CMK (cell line): Measurements from ENCODE around the gene ING4.

ENCODE experiments used
- DNase-seq: peaks from one replicate; pipeline ENCODE4 v3.0.0-alpha.2; 2010; ENCODE audit warnings: low read depth

ING4 gene

DNA sequence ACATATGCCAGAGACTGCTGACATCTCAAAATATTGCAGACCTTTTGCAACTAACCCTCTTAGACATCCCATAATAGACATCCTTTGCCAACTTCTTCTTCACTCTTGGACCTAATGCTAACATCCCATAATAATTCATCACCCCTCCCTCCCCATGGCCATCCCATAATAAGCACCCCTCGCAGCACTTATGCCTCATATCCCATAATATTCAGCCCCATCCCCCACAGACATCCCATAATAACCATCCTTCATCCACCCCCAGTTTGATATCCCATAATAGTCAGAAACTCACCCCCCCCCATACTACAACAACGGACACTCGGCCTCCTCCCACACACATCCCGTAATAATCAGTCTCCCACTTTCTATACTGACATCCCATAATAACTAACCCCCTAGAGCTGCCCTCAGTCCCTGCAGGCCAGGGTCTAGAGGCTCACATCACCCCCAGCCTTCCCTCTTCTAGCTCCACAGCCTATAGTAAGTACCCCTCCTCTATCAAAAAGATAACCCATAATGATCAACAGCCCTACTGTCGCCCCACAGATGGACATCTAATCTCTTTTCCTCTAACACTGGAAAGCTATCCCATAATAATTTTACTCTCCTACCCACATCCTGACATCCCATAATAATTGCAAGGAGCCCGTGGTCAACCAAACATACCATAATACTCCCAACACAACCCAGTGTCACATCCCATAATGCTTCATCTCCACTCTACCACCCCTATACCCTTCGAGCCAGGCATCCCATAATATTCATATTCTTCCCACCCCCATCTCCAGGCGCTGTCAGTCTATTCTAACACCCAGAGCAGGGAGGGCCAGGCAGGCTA lies 54.9 kb downstream of the ING4 start:
- peak; percentile 97 for DNase-seq

DNA sequence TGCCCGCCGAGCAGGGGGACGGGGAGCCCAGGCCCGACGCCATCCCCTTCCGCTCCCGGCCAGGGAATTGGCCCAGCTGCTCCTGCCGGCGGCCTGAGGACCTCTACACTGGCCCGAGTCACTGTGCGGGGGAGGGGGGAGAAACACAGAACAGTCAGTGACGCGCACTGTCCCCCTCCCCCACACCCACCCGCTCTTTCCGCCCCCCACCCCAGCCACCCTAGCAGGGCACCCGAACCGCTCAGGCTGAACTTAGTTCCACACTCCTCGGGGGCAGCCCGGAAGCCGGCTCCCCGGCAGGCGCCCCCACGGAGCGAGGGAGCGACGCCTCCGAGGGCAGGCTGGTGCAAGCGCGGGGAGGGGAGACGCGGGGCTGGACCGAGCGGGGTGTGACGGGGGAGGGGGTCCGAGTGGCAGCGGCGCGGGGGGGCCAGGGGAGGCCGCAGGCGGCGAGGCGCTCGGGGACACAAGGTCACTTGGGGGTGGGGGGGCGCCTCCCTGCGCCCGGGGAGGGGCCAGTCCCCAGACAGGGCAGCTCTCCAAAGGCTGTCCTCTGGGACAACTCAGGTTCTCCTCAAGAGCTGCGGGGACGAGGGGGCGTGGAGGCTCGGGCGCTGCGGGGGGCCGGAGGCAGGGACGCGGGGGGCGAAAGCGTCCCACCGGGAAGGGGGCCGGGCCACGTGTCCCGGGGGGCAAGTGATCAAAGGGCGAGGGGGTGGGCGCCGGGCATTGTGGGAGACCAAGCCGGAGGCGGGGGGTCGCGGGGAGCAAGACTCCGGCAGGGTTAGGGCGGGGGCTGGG lies 56.4 kb downstream of the ING4 start:
- peak; percentile 45 for DNase-seq

DNA sequence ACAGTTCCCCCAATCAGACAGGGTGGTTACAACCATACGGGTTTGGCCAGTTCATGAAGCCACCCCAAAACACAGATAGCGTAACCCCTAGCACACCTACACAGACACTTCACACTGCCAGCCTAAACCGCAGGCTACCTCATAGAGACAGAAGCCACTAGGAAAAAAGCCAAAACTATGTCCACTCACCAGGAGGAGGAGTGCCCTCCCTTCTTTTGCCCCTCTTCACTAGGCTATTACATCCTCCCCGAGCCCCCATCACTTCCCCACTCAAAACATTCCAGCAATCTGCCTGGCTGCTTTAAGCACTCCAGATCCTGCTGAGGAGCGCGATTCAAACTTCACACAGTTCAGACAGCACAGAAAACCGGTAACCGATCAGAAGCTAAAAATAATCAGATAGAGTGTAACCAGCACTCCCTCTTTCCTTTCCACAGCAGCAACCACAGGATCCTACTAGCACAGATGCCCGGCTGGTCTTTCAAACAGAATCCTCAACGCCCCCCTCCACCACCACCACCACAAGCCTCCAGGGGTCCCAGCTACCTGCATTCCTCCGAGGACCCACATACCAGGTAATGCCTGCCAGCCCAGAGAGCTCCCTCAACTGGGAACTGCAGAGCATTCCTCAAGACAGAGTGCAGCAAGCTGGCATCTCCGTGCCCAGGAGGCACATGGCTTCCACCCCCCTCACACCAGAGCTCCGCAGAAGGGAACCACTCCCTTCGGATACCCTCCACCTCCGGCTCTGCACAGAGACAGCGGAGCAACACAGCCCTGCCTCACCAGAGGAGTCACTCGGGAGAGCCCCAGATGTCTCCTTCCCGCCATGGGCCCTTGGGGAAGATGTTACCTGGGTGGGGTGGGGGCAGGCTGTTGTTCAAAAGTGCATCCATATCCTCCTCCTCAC lies 57.2 kb downstream of the ING4 start:
- no peak for DNase-seq

DNA sequence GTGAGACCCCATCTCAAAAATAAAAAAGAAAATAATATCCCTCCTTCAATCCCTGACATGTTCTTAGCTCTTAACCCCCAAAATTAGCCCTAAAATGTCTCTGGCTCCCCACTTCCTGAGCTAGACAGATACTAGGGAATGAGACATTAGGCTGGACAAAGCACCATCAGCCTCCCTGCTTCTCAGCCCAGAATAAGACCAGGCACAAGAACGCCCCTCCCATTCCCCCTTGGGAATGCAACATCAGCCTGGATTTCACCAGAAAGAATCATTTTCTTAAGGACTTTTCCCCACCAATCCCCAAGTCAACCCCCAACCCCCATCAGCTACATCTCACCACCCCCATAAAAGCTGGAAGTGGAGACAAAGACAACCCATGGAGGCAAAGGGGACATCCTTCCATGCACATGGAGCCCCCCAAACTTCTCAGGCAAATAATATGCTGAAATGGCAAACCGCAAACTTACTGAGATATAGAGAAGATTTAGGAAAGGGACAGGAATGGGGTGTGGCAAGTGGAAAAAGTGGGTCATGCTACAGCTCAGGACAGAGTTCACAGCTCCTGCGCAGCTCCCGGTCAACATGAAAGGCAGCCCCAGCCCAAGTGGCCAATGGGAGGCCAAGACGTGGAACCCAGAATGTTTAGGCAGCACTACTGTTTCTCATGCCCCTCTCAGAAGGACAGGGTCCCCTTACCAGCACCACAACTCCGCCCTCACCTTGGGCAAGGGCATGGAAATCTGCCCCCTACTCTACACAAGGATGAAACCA lies 58.5 kb downstream of the ING4 start:
- no peak for DNase-seq

DNA sequence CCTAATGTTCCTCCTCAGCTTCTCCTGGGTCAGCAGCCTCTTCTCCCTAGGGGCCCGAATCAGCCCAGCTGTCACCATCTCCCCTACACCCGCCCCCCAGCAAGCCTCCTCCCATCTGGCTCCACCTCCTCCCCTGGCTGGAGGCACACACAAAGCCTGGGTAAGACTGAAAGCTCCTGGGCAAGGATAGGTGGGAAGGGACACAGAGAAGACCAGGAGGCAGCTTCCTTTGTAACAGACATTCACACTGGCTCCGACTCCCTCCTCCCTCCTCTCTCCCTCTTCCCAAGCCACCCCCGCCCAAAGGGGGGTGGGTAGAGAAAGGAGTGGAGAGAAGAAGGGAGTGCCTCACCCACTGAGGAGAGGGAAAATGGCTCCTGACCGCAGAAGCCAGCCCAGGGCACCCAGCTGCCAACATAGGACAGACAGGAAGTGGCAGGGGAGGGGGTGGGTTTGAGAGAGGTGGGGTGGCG lies 59.8 kb downstream of the ING4 start:
- no peak for DNase-seq

DNA sequence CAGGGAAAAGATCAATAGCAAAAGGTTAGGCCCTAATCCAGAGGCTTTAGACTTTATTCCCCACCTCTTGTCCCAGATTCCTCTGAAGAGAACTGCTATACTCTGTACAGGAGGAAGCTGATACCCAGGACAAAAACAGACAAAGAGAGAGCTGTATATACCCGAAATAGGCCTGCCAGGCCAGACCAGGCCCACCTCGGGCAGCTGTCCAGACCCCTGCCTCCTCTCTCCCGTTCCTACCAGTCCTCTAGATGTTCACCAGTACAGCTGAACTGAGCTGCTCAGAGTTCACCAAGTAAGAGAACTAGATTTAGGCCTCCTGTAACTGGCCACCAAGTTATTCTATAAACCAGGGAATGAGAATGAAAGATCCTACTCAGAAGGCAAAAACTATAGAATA lies 60.4 kb downstream of the ING4 start:
- no peak for DNase-seq
